ENCODE results near the gene APCDD1L. TPM values are rescaled to one million over a fixed set of nuclear protein-coding genes. Genes with fewer than 3 reads are reported as not detected.
"Not testable (repeated sequence)": the region's sequence is repeated elsewhere in the genome, so short reads cannot be mapped to it uniquely, and the experiment has no call there.

APCDD1L gene
- total RNA-seq, 1 experiment from 2014 or later, result not detected

DNA sequence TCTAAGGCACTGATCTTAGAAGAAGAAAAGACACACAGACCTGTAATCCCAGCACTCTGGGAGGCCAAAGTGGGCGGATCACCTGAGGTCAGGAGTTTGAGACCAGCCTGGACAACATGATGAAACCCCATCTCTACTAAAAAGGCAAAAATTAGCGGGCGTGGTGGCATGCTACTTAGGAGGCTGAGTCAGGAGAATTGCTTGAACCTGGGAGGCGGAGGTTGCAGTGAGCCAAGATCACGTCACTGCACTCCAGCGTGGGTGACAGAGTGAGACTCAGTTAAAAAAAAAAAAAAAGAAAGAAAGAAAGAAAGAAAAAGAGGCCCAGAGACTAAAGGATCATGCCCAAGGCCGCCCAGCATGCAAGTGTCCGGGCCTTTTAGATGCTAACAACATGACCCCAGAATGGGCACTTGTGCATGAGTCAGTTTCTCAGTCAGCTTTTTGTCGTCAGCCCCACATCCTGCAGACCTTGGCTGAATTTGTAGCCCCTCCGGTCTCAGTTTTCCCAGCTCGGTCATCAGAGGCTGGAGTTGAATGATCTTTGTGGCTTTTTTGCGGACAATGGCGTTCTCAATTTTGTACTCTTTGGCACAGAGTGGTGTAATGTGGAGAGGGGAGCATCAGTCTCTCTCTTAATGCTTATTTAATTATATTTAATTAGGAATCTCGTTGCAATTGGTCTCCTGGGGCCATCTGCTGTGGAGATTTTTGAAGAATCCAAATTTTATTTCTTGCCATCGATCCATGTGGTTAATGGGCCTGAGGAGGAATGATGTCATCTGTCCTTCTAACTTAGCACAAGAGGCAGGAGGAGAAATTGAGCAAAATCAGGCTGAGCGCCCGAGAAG is 30.6 kb upstream of the APCDD1L start:
- DNase-seq (ENCODE audit: extremely low read depth, low read depth), result no peak

DNA sequence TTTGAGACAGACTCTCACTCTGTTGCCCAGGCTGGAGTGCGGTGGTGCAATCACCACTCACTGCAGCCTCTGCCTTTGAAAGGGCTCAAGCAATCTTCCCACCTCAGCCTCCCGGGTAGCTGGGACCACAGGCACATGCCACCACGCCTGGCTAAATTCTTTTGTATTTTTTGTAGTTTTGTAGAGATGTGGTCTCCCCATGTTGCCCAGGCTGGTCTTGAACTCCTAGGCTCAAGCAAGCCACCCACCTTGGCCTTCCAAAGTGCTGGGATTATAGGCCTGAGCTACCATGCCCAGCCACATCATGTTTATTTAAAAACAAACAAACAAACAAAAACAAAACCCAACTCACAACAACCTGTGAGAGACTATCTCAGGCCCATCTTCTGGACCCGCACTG is 29.7 kb upstream of the APCDD1L start:
- no peak for DNase-seq (ENCODE audit: extremely low read depth, low read depth)

DNA sequence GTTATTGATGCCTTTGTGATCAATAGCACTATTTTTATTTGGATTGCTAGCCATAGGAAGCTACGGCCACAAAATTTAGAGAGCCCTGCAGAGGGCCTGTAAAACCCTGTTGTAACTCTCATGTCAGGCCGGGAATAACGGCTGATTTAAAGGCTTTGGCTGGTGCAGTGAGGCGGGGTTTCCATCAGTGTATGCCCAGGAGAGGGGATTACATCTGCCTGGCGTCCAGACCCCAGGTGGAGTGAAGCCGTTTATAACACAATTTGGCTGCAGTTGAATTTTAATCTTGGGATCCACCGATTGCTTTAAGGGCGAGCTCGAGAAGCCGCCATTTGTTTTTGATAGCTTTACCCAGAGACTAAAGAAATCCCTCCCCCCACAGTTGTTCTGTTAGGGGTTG is 29.1 kb upstream of the APCDD1L start:
- DNase-seq (ENCODE audit: extremely low read depth, low read depth), result no peak

DNA sequence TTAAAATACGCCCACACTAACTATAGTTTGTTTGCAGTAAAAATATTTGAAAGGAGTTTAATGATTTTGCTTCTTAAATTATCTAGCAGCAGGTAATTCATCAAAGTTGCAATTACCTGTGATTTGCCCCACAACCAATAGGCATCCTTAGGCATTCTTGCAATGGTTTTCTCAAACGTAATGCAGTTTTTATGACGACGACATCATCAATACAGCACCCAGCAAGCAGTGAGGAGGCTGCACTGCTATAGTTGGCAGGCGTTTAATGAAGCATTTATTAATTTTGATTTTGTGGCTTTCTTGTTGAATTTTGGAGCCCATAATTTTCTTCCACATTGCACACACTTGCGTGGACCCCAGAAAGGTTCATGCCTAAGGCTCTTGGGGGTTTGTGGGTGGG is 28.1 kb upstream of the APCDD1L start:
- no peak for DNase-seq (ENCODE audit: extremely low read depth, low read depth)

DNA sequence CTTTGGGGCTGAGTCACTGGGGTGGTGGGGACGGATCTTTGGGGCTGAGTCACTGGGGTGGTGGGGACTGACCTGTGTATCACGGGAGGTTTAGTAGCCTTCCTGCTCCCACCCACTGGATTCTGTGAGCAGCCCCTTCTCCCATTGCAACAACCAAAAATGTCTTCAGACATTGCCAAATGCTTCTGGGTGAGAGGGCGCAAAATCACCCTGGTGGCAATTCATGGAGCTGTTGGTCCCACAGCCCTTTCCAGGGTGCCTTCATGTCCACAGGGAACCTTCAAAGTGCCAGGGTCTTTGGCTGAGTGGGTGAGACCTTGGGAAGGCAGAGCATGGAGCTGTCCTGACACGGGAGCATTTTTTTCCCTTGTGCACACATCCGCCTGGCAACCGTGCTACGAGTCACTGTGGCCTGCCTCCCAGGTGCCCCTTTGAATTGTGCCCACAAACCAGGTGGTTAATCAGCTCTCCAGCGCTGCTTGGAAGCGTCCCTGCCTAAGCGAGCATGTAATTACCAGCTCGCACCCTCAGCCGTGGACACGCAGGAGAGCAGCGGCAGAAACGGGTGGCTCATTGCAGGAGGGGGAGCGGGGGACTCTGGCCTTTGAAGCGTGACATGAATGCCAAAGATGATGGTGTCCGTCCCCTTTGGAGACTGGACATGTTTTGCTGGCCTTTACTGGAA is 27.4 kb upstream of the APCDD1L start:
- no peak for DNase-seq (ENCODE audit: extremely low read depth, low read depth)

DNA sequence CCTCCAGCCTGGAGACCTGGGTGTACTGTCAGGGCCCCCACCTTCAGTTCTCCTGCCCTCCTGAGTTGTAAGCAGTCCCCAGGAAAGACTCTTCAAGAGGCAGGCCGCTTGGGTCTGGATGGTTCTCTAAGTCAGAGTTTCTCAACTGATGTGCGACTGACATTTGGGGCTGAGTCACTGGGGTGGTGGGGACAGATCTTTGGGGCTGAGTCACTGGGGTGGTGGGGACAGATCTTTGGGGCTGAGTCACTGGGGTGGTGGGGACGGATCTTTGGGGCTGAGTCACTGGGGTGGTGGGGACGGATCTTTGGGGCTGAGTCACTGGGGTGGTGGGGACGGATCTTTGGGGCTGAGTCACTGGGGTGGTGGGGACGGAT is 26.8 kb upstream of the APCDD1L start:
- not testable (repeated sequence) for DNase-seq (ENCODE audit: extremely low read depth, low read depth)

DNA sequence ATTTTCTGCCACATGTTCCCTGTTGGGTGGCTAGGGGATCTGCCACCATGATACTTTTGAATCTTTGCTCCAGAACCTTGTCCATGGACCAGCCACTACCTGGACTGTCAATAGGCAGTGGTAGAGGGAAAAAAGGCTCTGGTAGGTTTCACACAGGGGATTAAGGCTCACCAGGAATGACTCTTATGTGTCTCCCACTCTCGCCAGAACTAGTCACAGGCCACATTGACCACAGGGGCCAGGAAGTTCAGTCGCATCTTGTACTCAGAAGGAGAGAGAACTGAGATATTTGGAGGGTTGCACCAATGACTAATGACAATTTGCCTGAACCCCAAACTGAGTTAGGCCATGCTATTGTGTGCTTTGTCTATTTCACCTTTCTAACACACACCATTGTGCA is 23.6 kb upstream of the APCDD1L start:
- no peak for DNase-seq (ENCODE audit: extremely low read depth, low read depth)

DNA sequence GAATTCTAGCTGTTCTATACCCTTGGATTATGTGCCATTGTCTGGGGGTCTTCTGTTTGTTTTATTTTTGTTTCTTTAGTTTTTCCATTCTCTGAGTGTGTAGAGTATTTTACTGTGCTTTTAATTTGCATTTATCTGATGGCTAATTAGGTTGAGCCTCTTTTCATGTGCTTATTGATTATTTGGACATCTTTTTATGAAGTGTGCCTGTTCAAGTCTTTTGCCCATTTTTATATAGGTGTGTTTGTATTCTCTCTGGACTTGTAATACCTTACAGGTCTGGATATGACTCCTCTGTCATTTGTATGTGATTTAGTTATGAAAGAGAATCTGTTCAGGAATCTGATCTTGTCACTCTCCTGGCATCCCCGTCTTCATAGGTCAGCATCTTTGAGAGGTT is 22.6 kb upstream of the APCDD1L start:
- DNase-seq (ENCODE audit: extremely low read depth, low read depth), result no peak

DNA sequence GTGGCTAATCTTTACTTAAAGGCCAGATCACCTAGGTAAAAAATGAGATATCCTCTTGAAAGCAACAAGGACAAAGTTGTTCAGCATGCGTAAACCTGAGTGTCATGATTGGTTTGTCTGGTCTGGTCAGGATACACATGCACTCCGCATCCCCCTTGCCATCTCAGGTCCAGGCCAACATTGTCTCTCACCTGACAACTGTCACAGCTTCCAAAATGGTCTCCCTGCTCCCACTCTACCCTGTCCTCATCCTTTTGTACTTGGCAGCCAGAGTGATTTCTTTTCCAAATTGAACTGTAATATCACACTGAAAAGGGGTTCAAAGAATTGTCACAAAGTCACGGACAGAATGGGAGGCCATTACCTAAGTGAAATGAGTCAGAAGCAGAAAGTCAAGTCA is 21.1 kb upstream of the APCDD1L start:
- DNase-seq (ENCODE audit: extremely low read depth, low read depth), result no peak

DNA sequence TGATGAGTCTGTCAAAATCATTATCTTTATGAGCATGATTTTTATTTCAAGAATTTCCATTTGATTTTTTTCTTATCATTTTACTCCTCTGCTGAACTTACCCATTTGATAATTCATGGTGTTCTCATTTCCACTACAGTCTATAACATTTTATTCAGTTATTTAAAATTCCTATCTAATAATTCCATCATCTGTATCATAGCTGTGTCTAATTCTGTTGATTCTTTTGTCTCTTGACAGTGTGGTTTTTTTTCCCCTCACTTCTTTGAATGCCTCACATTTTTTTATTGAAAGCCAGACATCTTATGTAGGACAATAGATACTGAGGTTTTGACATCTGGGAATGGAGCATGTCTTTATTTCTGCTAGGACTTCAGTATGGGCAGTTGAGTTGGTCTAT is 16.5 kb upstream of the APCDD1L start:
- DNase-seq (ENCODE audit: extremely low read depth, low read depth), result no peak

DNA sequence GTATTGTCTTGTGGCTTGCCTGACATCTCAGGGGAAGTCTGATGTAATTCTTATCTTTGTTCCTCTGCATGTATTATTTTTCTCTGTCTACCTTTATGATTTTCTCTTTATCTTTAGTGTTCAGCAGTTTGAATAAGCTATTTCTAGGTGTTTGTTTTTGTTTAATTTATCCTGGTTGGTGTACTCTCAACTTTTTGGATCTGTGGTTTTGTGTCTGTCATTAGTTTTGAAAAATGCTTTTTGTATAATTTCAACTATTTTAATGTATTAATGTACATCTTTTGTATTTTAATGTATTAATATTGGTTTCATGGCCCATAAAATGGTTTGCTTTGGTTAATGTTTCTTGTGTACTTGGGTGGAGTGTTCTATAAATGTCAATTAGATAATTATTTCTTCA is 15.9 kb upstream of the APCDD1L start:
- DNase-seq (ENCODE audit: extremely low read depth, low read depth), result no peak

DNA sequence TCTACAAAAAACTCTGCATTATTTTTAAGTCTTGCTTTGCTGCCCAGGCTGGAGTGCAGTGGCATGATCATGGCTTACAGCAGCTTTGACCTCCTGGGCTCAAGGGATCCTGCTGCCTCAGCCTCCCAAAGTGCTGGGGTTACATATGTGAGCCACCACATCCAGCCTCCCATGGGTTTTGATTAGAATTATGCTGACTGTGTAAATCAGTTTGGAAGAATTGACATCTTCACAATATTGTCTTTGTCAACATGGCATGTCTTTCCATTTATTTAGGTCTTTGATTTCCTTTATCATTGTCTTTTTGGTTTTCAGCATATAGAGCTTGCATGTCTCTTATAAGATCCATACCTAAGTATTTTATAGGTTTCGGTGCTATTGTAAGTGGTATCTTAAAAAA is 13.2 kb upstream of the APCDD1L start:
- no peak for DNase-seq (ENCODE audit: extremely low read depth, low read depth)

DNA sequence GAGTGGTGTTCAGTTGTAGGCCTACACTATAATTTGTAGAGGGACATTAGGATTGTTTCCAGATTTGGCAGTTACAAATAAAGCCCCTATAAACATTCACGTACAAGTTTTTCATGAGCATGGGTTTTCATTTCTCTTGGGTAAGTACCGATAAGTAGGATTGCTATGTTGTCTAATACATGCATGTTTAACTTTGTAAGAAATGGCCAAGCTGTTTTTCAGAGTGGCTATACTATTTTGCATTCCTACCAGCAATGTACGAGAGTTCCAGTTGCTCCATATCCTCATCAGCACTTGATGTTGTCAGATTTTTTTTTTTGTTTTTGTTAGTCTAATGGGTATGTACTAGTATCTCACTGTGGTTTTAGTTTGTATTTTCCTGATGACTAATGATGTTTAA is 11.2 kb upstream of the APCDD1L start:
- DNase-seq (ENCODE audit: extremely low read depth, low read depth), result no peak

DNA sequence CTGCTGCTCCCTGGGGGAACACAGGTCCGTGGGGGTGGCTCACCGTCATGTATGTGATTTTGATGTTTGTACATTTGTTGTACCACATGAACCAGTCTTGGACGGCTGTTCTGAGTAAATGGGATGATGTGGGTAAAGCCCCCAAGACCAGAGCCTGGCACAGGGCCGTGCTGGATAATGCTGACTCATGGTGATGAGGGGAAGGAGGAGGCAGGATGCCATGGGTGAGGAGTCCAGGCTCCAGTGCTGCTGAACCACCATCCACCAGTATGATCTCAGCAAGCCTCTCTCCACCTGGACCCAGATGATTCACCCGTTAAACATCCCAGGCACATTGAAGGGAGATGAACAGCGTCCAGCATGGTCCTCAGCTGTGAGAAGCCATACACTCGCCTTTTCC is 9.6 kb upstream of the APCDD1L start:
- DNase-seq (ENCODE audit: extremely low read depth, low read depth), result peak; percentile 13

DNA sequence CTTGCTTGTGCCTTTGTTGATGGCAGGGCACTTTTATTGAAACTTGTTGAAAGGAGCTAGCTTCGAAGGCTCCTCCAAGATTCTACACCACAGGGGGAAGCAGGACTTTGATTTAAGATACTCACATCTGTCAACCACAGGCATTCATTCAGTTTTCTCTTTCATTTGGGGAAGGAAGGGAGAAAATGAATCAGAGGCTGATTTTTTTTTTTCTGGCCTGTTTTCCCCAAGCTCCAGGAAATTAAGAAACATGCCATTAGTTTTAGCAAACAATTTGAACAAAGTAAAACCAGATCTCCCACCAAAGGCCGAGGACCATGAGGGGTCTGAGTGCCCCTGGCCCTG is 8.7 kb upstream of the APCDD1L start:
- no peak for DNase-seq (ENCODE audit: extremely low read depth, low read depth)

DNA sequence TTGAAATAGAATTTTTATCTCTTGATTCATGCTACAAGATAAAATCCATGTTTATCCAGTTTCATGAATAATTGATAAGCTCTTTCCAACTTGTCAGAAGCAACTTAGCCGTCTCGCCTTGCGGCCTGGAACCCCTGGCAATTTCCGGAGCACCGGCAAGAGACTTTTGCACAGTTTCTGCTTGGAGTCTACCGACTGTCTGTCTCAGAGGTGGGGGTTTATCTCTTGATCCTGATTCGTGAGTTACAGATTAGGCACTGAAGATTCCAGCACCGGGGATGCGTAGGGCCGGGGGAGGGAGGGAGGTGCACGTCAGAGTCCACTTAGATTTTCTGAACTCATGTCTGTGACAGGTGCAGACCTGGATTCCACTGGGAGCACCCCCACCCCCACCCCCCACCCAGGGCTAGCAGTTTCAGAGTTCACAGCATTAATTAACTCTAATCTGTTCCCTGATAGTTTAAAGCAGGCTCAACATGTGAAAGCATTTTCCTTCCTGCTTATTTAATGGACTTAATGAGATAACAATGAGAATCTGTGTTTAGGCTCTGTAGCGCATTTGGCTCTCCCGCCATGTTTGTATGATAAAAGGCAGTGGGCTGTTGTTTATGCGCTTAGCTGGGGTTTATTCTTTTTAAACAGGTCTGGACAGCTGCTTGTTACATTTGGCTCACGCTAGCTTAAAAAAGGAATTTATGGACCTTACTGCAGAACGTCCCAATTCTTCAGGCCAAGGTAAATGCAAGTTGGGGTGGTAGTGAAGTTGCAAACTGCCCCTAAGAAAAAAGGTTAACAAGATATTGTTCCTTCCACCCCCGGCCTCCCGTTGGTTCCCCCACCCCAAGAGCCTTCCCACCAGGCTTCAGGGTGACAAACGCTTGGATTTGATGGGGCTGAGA is 8.1 kb upstream of the APCDD1L start:
- no peak for DNase-seq (ENCODE audit: extremely low read depth, low read depth)

DNA sequence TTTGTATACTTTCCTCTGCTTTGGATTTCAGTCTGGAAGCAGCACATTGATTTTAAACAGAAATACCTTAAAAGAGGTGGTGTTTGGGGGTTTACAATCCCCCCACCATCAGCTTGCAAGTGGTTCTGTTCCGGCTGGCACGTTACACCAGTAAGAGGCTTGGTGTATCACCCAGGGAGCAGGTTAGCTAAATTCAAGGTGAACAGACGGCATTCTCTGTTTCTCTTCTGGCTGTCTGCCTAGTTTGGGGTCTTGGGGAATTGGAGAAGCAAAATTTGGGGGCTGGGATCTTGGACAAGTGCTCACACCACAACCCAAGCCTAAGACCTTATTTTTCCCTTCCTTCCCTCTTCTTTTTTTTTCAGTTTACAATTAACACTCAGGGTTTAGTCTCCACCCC is 7.5 kb upstream of the APCDD1L start:
- no peak for DNase-seq (ENCODE audit: extremely low read depth, low read depth)

DNA sequence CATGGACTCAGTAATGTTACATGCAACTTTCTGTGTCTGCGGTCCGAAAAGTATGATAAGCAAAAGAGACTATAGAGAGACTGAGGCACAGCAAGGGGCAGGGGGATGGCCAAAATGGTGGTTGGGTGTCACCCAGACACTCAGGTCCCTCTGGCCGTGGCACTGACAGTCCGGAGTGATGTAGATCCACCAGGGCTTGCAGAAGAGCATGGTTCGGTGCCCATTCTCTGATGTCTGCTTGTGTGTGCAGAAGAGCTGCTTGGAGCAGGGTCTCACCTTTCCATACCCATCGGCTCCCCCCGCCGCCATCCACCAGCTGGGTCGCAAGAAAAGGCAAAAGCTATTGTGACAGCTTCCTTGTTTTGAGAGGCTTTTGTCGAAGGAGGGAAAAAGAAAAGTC is 6.6 kb upstream of the APCDD1L start:
- no peak for DNase-seq (ENCODE audit: extremely low read depth, low read depth)

DNA sequence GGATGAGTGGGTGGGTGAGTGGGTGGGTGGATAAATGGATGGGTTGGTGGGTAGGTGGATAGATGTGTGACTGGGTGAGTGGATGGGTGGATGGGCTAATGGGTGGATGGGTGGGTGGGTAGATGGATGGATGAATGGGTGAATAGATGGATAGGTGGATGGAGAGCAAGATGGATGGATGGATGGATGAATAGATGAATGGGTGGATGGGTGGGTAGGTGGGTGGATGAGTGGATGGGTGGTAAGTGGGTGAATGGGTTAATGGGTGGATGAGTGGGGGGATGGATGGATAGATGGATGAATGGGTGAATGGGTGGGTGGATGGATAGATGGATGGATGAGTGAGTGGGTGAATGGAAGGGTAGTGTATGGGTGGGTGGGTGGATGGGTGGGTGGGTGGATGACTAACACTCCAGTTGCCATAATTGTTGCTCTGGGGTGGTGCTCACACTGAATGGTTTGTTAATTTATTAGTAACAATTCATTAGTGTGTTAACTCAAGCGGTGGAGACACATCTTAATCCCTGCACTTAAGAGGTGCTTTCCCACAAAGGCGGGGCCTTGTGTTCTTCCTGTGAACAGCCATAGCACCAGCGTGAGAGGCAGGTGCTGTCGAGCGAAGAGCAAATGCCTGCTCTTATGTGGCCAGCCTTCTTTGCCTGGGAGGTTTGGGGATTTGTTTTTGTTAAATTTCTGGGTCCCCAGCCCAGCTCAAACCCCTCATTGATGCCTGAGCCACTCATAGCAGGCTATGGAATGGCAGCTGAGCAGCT is 4.9 kb upstream of the APCDD1L start:
- DNase-seq (ENCODE audit: extremely low read depth, low read depth), result no peak

DNA sequence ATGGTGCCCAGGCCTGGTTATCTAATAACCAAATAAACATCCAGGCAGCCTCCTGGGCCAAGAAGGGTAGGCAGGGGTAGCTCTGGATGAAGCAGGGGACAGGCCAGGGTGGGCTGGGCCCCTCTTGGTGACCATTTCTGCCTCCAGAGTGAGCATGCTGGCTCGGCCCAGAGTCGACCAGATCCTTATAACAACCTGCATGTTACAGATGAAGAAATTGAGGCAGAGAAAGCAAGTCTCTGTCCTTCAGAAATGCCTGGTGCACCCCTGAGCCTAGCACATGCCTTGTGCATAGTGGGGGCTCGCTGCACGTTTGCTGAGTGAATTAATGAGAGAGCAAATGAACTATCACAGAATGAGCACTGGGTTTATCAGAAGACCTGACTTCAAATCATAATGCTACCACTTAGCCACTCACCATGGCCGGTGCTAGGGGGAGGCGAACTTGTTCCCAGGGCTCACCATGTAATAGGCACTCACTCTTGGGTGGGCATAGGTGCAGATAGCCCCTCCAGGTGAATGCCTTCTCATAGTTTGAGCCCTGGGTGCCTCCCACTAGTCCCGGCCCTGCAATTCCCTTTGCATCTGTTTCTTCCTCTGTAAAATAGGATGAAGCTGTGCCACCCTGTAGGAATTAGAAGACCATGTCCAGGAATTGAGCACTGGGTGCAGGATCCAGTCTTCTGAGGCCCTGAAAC is 3.8 kb upstream of the APCDD1L start:
- no peak for DNase-seq (ENCODE audit: extremely low read depth, low read depth)
